ENCODE results near the gene POMC. TPM values are rescaled to one million over a fixed set of nuclear protein-coding genes. Genes with fewer than 3 reads are reported as not detected.

The POMC gene
- total and polyA plus RNA-seq, 2 of the 13 experiments (the other 11 are each of a cell fraction or from before 2014, with no cell fraction given) = not detected

GRCh38 chr2:25215232-25215631, 46.9 kb upstream of the POMC start:
- Histone ChIP-seq H3K36me3 (replicated peaks in 1 of 2; ENCODE audit: control insufficient read depth in 1 of 2, insufficient read depth in 2 of 2, low read length in 2 of 2) (no peaks in the 10 kb centered on the region), H4K20me1 (ENCODE audit: insufficient read depth, low read length) (no peaks in the 10 kb centered on the region), H3K4me2 (ENCODE audit: low read depth, low read length) (no peak overlapping the region), H3K27me3 (ENCODE audit: control insufficient read depth in 1 of 2, insufficient read depth in 2 of 2, low read length in 2 of 2) (peaks cover 2 to 20% of the 10 kb centered on the region in 2 experiments; a peak in 3 of 5 replicates), H2AFZ (ENCODE audit: low read length) (no peak overlapping the region), H3K9me3 (ENCODE audit: low read length) (no peaks in the 10 kb centered on the region), H3K4me3 (replicated peaks in 1 of 3; ENCODE audit: insufficient read depth in 1 of 3, low read depth in 2 of 3, low read length in 3 of 3) (no peak overlapping the region), H3K4me1 (ENCODE audit: insufficient read depth, low read length) (peaks cover 3% of the 10 kb centered on the region), H3K9ac (ENCODE audit: insufficient read depth, low read depth, low read length) (no peak overlapping the region), H3K79me2 (ENCODE audit: insufficient read depth, low read length) (no peaks in the 10 kb centered on the region), H3K27ac (ENCODE audit: extremely low read length, insufficient read depth, low read length) (no peak overlapping the region)
- intact Hi-C loops (cut with micrococcal nuclease; ENCODE audit: unreplicated experiment) = no loop called here
- in situ Hi-C loops (cut with HindIII; ENCODE audit: extremely low pct_ligation_motif_present, low pct_unique_long_range_greater_than_20kb) = no loop called here
- BruUV-seq (replicated peaks) = no TSS peak
- DNase-seq (ENCODE audit: low spot score) (no peak), ATAC-seq (no peak), FAIRE-seq (no peak)
- 50% methylated on average over 5 of the region's 5 CpGs for WGBS (ENCODE audit: low lambda C conversion rate)
- ChIA-PET CTCF (ENCODE audit: low intra/inter-chr PET ratio, low total read pairs) (no interaction called here), POLR2A (no interaction called here)
- TF ChIP-seq ZNF740 (CRISPR knock-in tag; IDR thresholded peaks at IDR 0.05) = no peak
- TF ChIP-seq ZMYM2 (CRISPR knock-in tag; IDR thresholded peaks at IDR 0.05) = no peak
- TF ChIP-seq ZNF547 (CRISPR knock-in tag; IDR thresholded peaks at IDR 0.05) = no peak
- TF ChIP-seq ETV6 (CRISPR knock-in tag; conservative IDR thresholded peaks at IDR 0.05) = no peak
- TF ChIP-seq DDIT3 (CRISPR knock-in tag; IDR thresholded peaks at IDR 0.05) = no peak
- no peak for TF ChIP-seq BRF2 (CRISPR knock-in tag; IDR thresholded peaks at IDR 0.05)
- no peak for TF ChIP-seq BHLHE40 (IDR thresholded peaks at IDR 0.05; ENCODE audit: low read length)
- TF ChIP-seq SYNCRIP (IDR thresholded peaks at IDR 0.05; ENCODE audit: insufficient read depth, low read depth, low read length) = no peak
- TF ChIP-seq POLR2G (IDR thresholded peaks at IDR 0.05; ENCODE audit: low read depth, low read length) = no peak
- no peak for TF ChIP-seq HDAC6 (IDR thresholded peaks at IDR 0.05; ENCODE audit: low read depth, low read length)
- TF ChIP-seq ZNF30 (CRISPR knock-in tag; IDR thresholded peaks at IDR 0.05) = no peak
- TF ChIP-seq ATF7-NPFF (CRISPR knock-in tag; IDR thresholded peaks at IDR 0.05; ENCODE audit: low read depth) = no peak
- no peak for TF ChIP-seq HNRNPH1 (optimal IDR thresholded peaks at IDR 0.05; ENCODE audit: low read depth, low read length)
- no peak for TF ChIP-seq SNRNP70 (IDR thresholded peaks at IDR 0.05; ENCODE audit: low read depth, low read length)
- TF ChIP-seq DMAP1 (CRISPR knock-in tag; IDR thresholded peaks at IDR 0.05) = no peak

Measured in HepG2 (cell line).